GM12892 (cell line): Measurements from ENCODE around the gene IGF1R.

ENCODE experiments used
- POLR2A ChIP-seq: IDR thresholded peaks from 2 replicates; pipeline ENCODE4 v1.6.1; 2011; ENCODE audit warnings: low read depth, low read length, control low read depth
- POLR2AphosphoS5 ChIP-seq: IDR thresholded peaks from 2 replicates; pipeline ENCODE4 v1.6.1; 2011; ENCODE audit warnings: low read depth, low read length, control low read depth
- TAF1 ChIP-seq: IDR thresholded peaks from 2 replicates; pipeline ENCODE4 v1.6.1; 2011; ENCODE audit warnings: low read depth, mild to moderate bottlenecking, control low read depth, low read length, borderline replicate concordance

GRCh38 chr15:98728082-98728810, 79.9 kb downstream of the IGF1R start:
- TF ChIP-seq POLR2A: no peak
- no peak for TF ChIP-seq POLR2AphosphoS5
- no peak for TF ChIP-seq TAF1
